ENCODE results near the gene SYNPR. TPM values are rescaled to one million over a fixed set of nuclear protein-coding genes. Genes with fewer than 3 reads are reported as not detected.
"Not testable (repeated sequence)": the region's sequence is repeated elsewhere in the genome, so short reads cannot be mapped to it uniquely, and the experiment has no call there.

The SYNPR gene
- total RNA-seq, 1 donor from 2014 or later: not detected

DNA sequence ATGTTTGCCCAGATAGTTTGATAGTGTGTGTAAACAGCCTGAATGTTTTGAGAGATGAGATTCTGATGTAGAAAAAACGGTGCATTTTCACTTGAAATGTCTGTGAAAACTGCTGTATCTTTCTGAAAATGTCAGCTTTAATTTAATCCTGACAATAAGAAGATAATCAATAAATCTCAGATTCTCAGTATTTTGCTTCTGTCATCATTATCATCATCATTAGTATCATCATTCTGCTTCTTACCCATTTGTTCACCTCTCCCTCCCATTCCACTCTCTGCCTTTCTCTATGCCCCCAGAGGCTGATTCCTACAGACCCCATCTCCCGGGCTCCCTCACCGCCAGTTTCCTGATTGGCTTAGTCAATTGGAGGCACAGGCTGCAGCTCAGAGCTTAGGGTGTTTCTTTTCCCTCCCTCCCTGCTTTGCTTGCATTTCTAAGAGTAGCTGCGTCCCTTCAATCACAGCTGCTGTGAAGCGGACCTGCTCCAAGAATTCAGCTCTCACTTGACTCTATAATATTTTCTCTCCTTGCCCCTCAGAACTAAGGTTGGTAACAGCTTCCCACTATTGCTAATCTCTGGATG lies 366.2 kb downstream of the SYNPR start:
- intact Hi-C loops (cut with DNase I): no loop called here
- DNase-seq (no peak), ATAC-seq (no peak)
- Histone ChIP-seq H3K9me3 (no peaks in the 10 kb centered on the region), H3K27me3 (ENCODE audit: low read depth) (no peaks in the 10 kb centered on the region), H3K27ac (no peak overlapping the region), H3K36me3 (no peaks in the 10 kb centered on the region), H3K4me3 (no peak overlapping the region), H3K4me1 (no peaks in the 10 kb centered on the region)
- TF ChIP-seq, protein P1, sequence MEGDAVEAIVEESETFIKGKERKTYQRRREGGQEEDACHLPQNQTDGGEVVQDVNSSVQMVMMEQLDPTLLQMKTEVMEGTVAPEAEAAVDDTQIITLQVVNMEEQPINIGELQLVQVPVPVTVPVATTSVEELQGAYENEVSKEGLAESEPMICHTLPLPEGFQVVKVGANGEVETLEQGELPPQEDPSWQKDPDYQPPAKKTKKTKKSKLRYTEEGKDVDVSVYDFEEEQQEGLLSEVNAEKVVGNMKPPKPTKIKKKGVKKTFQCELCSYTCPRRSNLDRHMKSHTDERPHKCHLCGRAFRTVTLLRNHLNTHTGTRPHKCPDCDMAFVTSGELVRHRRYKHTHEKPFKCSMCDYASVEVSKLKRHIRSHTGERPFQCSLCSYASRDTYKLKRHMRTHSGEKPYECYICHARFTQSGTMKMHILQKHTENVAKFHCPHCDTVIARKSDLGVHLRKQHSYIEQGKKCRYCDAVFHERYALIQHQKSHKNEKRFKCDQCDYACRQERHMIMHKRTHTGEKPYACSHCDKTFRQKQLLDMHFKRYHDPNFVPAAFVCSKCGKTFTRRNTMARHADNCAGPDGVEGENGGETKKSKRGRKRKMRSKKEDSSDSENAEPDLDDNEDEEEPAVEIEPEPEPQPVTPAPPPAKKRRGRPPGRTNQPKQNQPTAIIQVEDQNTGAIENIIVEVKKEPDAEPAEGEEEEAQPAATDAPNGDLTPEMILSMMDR (IDR thresholded peaks at IDR 0.05): no peak

DNA sequence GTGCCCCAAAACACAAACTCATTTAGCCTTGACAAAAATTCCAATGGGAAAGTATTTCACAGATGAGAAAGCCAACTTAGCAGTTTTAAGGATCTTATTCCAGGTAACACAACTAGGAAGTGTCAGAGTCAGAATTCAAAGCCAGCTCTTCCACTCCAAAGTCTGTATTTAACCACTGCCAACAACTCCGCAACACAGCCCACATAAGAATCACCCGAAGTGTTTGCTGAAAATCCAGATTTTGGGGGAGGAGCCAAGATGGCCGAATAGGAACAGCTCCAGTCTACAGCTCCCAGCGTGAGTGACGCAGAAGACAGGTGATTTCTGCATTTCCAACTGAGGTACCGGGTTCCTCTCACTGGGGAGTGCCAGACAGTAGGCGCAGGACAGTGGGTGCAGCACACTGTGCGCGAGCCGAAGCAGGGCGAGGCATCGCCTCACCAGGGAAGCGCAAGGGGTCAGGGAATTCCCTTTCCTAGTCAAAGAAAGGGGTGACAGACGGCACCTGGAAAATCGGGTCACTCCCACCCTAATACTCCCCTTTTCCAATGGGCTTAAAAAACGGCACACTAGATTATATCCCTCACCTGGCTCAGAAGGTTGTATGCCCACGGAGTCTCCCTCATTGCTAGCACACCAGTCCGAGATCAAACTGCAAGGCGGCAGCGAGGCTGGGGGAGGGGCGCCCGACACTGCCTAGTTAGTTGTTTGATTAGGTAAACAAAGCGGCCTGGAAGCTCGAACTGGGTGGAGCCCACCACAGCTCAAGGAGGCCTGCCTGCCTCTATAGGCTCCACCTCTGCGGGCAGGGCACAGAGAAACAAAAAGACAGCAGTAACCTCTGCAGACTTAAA lies 367.0 kb downstream of the SYNPR start:
- intact Hi-C loops (cut with DNase I); H3K36me3 ChIP-seq; H3K4me1 ChIP-seq; ATAC-seq; H3K9me3 ChIP-seq; H3K4me3 ChIP-seq; H3K27me3 ChIP-seq (ENCODE audit: low read depth); H3K27ac ChIP-seq: not testable (repeated sequence)
- DNase-seq: peak; percentile 50

DNA sequence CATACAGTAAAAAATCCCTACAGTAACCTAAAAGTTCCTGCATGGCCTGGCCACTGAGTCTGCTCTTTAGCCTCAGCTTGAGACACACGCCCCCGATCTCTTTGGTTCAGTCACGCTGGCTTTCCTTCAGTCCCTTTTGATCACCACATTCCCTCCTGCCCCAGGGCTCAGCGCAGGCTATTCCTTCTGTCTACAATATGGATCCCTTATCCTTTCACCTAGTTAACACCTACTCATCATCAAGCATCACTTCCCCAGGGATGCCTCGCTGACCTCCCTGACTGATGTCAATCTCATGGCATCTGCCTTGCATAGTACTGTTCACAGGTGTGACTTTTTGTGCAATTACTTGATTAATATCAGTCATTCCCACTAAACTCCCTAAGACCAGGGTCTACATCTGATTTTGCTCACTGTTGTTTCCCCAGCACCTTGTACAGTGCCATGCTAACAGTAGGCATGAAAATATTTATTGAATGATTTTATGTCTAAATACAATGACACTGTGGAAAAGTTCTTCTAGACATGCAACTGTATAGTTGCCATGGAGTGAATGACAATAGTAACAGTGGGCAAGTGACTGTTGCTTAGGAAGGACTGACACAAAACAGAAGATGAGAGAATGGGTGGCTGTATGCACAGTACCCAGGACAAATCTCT lies 374.1 kb downstream of the SYNPR start, which contains the start of gene SNTN:
TSS of gene SNTN (plus strand) at position 610 of the 660 bp plus-strand sequence. CDS start at position 623, 13 bp downstream.
- Histone ChIP-seq H3K27me3 (ENCODE audit: low read depth) (no peaks in the 10 kb centered on the region), H3K9me3 (no peaks in the 10 kb centered on the region), H3K36me3 (no peaks in the 10 kb centered on the region), H3K4me1 (no peaks in the 10 kb centered on the region), H3K4me3 (no peak within 1 kb of the TSS), H3K27ac (no peak within 1 kb of the TSS)
- intact Hi-C loops (cut with DNase I): no loop called here
- ATAC-seq (no peak), DNase-seq (no peak)
- TF ChIP-seq, protein P1 (IDR thresholded peaks at IDR 0.05): no peak

DNA sequence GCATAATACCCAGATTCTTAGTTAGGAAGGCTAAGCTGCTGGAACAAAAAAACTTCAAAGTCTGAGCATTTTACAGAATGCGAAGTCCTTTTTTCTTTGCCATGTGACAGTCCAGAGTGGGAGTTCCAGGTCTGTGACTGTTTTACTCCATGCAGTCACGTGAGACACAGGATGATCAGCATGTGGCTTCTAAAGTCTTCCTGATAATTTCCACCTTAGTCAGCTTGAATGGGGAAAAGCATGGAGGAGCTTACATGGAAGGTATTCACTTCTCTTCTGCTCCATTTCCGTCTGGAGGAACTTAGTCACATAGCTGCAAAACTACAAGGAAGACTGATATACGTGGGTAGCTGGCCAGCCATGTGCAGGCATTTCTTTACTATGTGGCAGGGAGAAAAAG lies 376.1 kb downstream of the SYNPR start:
- Histone ChIP-seq H3K27me3 (ENCODE audit: low read depth) (no peaks in the 10 kb centered on the region), H3K9me3 (no peaks in the 10 kb centered on the region), H3K4me3 (no peak overlapping the region), H3K4me1 (no peaks in the 10 kb centered on the region), H3K27ac (no peak overlapping the region), H3K36me3 (no peaks in the 10 kb centered on the region)
- TF ChIP-seq, protein P1 (IDR thresholded peaks at IDR 0.05): no peak
- intact Hi-C loops (cut with DNase I): no loop called here
- DNase-seq (no peak), ATAC-seq (no peak)

DNA sequence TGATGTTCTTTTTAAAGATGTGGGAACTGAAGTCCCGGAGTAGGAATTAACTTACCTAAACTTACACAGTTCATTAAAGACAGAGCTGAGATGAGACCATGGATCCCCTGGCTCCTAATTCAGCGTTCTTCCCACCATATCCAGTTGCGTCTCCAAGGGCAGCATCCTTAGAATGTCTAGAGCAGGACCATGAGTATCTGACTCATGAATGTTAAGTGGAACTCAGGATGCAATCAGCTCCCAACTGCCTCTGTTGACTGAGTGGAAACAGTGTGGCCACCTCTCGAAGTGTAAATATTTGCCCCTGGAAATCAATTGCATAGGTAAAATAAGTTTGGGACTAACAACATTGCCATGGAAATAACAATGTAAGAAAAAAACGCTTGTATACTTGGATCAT lies 376.8 kb downstream of the SYNPR start:
- intact Hi-C loops (cut with DNase I): no loop called here
- Histone ChIP-seq H3K9me3 (no peaks in the 10 kb centered on the region), H3K27ac (no peak overlapping the region), H3K27me3 (ENCODE audit: low read depth) (no peaks in the 10 kb centered on the region), H3K4me1 (no peaks in the 10 kb centered on the region), H3K36me3 (no peaks in the 10 kb centered on the region), H3K4me3 (no peak overlapping the region)
- TF ChIP-seq, protein P1 (IDR thresholded peaks at IDR 0.05): no peak
- ATAC-seq (no peak), DNase-seq (no peak)

Data from lower lobe of right lung (tissue), 2 donors.